GM23338 (cell line): ENCODE results near the gene OTUD3. TPM values are rescaled to one million over a fixed set of nuclear protein-coding genes. Genes with fewer than 3 reads are reported as not detected.

Experiments
- ATAC-seq: fragments of 200-7000 bp; cut with Tn5 transposase; 3 replicates; pipeline ENCODE4 v1.9.1; 2020
- DNase-seq: peaks from one replicate; pipeline ENCODE4 v3.0.0-alpha.2; 2015; ENCODE audit warnings: low spot score
- H2AFZ ChIP-seq: fragments of 200-600 bp; sonication (generic); 2 replicates; pipeline ENCODE4 v1.8.0; 2016; ENCODE audit warnings: antibody characterized with exemption, mild to moderate bottlenecking, moderate library complexity
- H3F3A ChIP-seq: fragments of 200-600 bp; sonication (generic); replicated peaks from 2 replicates; pipeline ENCODE4 v1.8.0; 2017; ENCODE audit warnings: antibody characterized with exemption, mixed run types, low read depth
- H3K27ac ChIP-seq: fragments of 200-600 bp; sonication (generic); 2 replicates; pipeline ENCODE4 v1.6.1; 2016; ENCODE audit warnings: low read depth
- H3K27me3 ChIP-seq: fragments of 200-600 bp; sonication (generic); 2 replicates; pipeline ENCODE4 v1.8.0; 2016; ENCODE audit warnings: mild to moderate bottlenecking, mixed run types, moderate library complexity; ENCODE audit not compliant: insufficient read depth
- H3K36me3 ChIP-seq: fragments of 200-600 bp; sonication (generic); 2 replicates; pipeline ENCODE4 v1.8.0; 2016; ENCODE audit warnings: mild to moderate bottlenecking; ENCODE audit not compliant: insufficient read depth
- H3K4me1 ChIP-seq: fragments of 200-600 bp; sonication (generic); 2 replicates; pipeline ENCODE4 v1.8.0; 2016; ENCODE audit warnings: mild to moderate bottlenecking, moderate library complexity; ENCODE audit not compliant: insufficient read depth
- H3K4me2 ChIP-seq: fragments of 200-600 bp; sonication (generic); 2 replicates; pipeline ENCODE4 v1.7.1; 2017; ENCODE audit warnings: mixed run types
- H3K4me3 ChIP-seq: fragments of 200-600 bp; sonication (generic); 2 replicates; pipeline ENCODE4 v1.6.1; 2016; ENCODE audit warnings: mixed run types
- H3K79me2 ChIP-seq: fragments of 200-600 bp; sonication (generic); replicated peaks from 2 replicates; pipeline ENCODE4 v1.8.0; 2017; ENCODE audit warnings: mild to moderate bottlenecking; ENCODE audit not compliant: insufficient read depth
- H3K9me2 ChIP-seq: fragments of 200-600 bp; sonication (generic); 2 replicates; pipeline ENCODE4 v1.8.0; 2017; ENCODE audit not compliant: insufficient read depth
- H4K20me1 ChIP-seq: fragments of 200-600 bp; sonication (generic); replicated peaks from 2 replicates; pipeline ENCODE4 v1.8.0; 2017; ENCODE audit warnings: mild to moderate bottlenecking; ENCODE audit not compliant: insufficient read depth
- H3K27ac Mint-ChIP-seq: 2 replicates; pipeline ENCODE4 v1.8.0; 2020; ENCODE audit warnings: inconsistent platforms, mild to moderate bottlenecking, moderate library complexity, mixed read lengths
- H3K27me3 Mint-ChIP-seq: 3 replicates; pipeline ENCODE4 v1.8.0; 2022; ENCODE audit warnings: low read depth, mild to moderate bottlenecking, moderate library complexity, mixed read lengths, inconsistent platforms; ENCODE audit not compliant: insufficient read depth, poor library complexity
- H3K36me3 Mint-ChIP-seq: 3 replicates; pipeline ENCODE4 v1.8.0; 2021; ENCODE audit warnings: low read depth, mild to moderate bottlenecking, inconsistent platforms, moderate library complexity, mixed read lengths
- H3K4me1 Mint-ChIP-seq: 3 replicates; pipeline ENCODE4 v1.8.0; 2020; ENCODE audit warnings: mild to moderate bottlenecking, inconsistent platforms, mixed read lengths
- H3K4me3 Mint-ChIP-seq: 3 replicates; pipeline ENCODE4 v1.8.0; 2021; ENCODE audit warnings: moderate library complexity, mild to moderate bottlenecking, inconsistent platforms, mixed read lengths
- H3K9me3 Mint-ChIP-seq: 3 replicates; pipeline ENCODE4 v1.8.0; 2020; ENCODE audit warnings: moderate library complexity, mild to moderate bottlenecking, inconsistent platforms, mixed read lengths
- CREB1 ChIP-seq: fragments of 250-450 bp; sonication (Bioruptor Pico); IDR thresholded peaks from 2 replicates; pipeline ENCODE4 v1.5.0; 2020; ENCODE audit warnings: low read depth, mild to moderate bottlenecking, moderate library complexity
- EZH2 ChIP-seq: fragments of 200-600 bp; sonication (generic); IDR thresholded peaks from one replicate; pipeline ENCODE4 v1.8.0; 2017; ENCODE audit warnings: antibody characterized with exemption, mild to moderate bottlenecking, low read depth; ENCODE audit not compliant: unreplicated experiment
- EZH2phosphoT487 ChIP-seq: fragments of 200-600 bp; sonication (generic); IDR thresholded peaks from one replicate; pipeline ENCODE4 v1.8.1; 2018; ENCODE audit warnings: antibody characterized with exemption; ENCODE audit not compliant: unreplicated experiment
- JUNB ChIP-seq: IDR thresholded peaks from one replicate; pipeline ENCODE4 v1.6.1; 2016; ENCODE audit warnings: antibody characterized with exemption; ENCODE audit not compliant: unreplicated experiment
- NANOG ChIP-seq: IDR thresholded peaks from 2 replicates; pipeline ENCODE4 v1.6.1; 2016; ENCODE audit warnings: antibody characterized with exemption, borderline replicate concordance
- POLR2AphosphoS5 ChIP-seq: IDR thresholded peaks from 2 replicates; pipeline ENCODE4 v1.6.1; 2016; ENCODE audit warnings: antibody characterized with exemption, low read depth
- STAT1 ChIP-seq: IDR thresholded peaks from one replicate; pipeline ENCODE4 v1.6.1; 2016; ENCODE audit warnings: antibody characterized with exemption; ENCODE audit not compliant: unreplicated experiment
- ZNF114 ChIP-seq: fragments of 250-450 bp; sonication (Bioruptor Pico); IDR thresholded peaks from 2 replicates; pipeline ENCODE4 v1.5.0; 2020; ENCODE audit warnings: mild to moderate bottlenecking, moderate library complexity
- ZNF331 ChIP-seq: fragments of 250-450 bp; sonication (Bioruptor Pico); IDR thresholded peaks from 2 replicates; pipeline ENCODE4 v1.5.0; 2020; ENCODE audit warnings: low read depth, mild to moderate bottlenecking, moderate library complexity
- polyA plus RNA-seq: library from polyadenylated mRNA; unstranded; fragments of >200 nt; fragmentation: Nextera tagmentation; extraction: Ambion mirVana; gene quantifications from 2 replicates; pipeline ENCODE4 v1.2.1, GENCODE V29; 2016
- total RNA-seq: library from RNA; depleted of rRNA; stranded (reverse); fragments of >200 nt; shearing (Covaris generic); gene quantifications from 2 replicates; pipeline ENCODE4 v1.2.3, GENCODE V29; 2014
- TF ChIP-seq, protein P1 (sequence below): IDR thresholded peaks from one replicate; pipeline ENCODE4 v1.6.1; 2018; ENCODE audit warnings: antibody characterized with exemption; ENCODE audit not compliant: unreplicated experiment
- TF ChIP-seq, protein P2 (sequence below): IDR thresholded peaks from 2 replicates; pipeline ENCODE4 v1.6.1; 2016; ENCODE audit warnings: antibody characterized with exemption
- TF ChIP-seq, protein P3 (sequence below), 2 experiments: fragments of 200-600 bp in 1 of 2; sonication (generic) in 1 of 2; conservative IDR thresholded peaks; 2 replicates each; pipeline versions ENCODE4 v1.5.1 to v1.6.1; 2016 to 2017; ENCODE audit warnings: antibody characterized with exemption in 2 of 2, low read depth in 2 of 2, mild to moderate bottlenecking in 2 of 2, moderate library complexity in 1 of 2
- TF ChIP-seq, protein P4 (sequence below): fragments of 250-450 bp; sonication (Bioruptor Pico); IDR thresholded peaks from 2 replicates; pipeline ENCODE4 v1.5.0; 2020; ENCODE audit warnings: mild to moderate bottlenecking, moderate library complexity

Gene OTUD3
- total and polyA plus RNA-seq, 2 experiments from 2014 or later: 3.0 to 12.9 TPM

DNA sequence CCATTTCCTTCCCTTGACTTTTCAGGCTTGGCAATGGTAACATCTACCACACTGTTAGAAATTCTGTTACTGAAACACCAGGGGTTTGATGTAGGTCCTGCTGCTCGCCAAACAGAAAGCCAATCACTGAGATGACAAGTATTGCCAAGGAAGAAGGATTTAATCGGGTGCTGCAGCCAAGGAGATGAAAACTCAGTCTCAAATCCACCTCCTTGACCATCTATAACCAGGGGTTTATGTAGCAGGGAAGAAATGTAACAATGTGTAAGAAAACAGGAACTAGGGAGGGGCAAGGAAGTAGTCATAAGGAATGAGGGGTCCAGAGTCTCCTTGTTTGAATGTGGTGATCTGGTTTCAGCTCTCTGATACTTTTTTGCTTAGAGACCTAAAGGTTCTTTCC lies 71.9 kb downstream of the OTUD3 start:
- Histone ChIP-seq H4K20me1 (no peaks in the 10 kb centered on the region), H3K9me2 (peaks cover 7% of the 10 kb centered on the region; the same call in 1 of the 2 replicates), H3F3A (no peaks in the 10 kb centered on the region), H3K27ac (no peak overlapping the region), H3K4me1 (peaks cover 8% of the 10 kb centered on the region; the same call in 1 of the 2 replicates), H3K36me3 (no peaks in the 10 kb centered on the region), H3K79me2 (no peaks in the 10 kb centered on the region), H3K4me2 (no peak overlapping the region), H3K27me3 (no peaks in the 10 kb centered on the region), H2AFZ (no peak overlapping the region), H3K4me3 (no peak overlapping the region)
- Mint-ChIP-seq H3K9me3 (peaks cover 16% of the 10 kb centered on the region), H3K27ac (no peak overlapping the region), H3K4me3 (no peak overlapping the region), H3K27me3 (peaks cover 8% of the 10 kb centered on the region), H3K36me3 (peaks cover 12% of the 10 kb centered on the region; the same call in 2 of the 3 replicates), H3K4me1 (peaks cover 15% of the 10 kb centered on the region; the same call in 2 of the 3 replicates)
- DNase-seq (no peak), ATAC-seq (no peak)
- TF ChIP-seq POLR2AphosphoS5: no peak
- TF ChIP-seq JUNB: no peak
- TF ChIP-seq, protein P1, sequence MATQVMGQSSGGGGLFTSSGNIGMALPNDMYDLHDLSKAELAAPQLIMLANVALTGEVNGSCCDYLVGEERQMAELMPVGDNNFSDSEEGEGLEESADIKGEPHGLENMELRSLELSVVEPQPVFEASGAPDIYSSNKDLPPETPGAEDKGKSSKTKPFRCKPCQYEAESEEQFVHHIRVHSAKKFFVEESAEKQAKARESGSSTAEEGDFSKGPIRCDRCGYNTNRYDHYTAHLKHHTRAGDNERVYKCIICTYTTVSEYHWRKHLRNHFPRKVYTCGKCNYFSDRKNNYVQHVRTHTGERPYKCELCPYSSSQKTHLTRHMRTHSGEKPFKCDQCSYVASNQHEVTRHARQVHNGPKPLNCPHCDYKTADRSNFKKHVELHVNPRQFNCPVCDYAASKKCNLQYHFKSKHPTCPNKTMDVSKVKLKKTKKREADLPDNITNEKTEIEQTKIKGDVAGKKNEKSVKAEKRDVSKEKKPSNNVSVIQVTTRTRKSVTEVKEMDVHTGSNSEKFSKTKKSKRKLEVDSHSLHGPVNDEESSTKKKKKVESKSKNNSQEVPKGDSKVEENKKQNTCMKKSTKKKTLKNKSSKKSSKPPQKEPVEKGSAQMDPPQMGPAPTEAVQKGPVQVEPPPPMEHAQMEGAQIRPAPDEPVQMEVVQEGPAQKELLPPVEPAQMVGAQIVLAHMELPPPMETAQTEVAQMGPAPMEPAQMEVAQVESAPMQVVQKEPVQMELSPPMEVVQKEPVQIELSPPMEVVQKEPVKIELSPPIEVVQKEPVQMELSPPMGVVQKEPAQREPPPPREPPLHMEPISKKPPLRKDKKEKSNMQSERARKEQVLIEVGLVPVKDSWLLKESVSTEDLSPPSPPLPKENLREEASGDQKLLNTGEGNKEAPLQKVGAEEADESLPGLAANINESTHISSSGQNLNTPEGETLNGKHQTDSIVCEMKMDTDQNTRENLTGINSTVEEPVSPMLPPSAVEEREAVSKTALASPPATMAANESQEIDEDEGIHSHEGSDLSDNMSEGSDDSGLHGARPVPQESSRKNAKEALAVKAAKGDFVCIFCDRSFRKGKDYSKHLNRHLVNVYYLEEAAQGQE: no peak
- TF ChIP-seq, protein P2, sequence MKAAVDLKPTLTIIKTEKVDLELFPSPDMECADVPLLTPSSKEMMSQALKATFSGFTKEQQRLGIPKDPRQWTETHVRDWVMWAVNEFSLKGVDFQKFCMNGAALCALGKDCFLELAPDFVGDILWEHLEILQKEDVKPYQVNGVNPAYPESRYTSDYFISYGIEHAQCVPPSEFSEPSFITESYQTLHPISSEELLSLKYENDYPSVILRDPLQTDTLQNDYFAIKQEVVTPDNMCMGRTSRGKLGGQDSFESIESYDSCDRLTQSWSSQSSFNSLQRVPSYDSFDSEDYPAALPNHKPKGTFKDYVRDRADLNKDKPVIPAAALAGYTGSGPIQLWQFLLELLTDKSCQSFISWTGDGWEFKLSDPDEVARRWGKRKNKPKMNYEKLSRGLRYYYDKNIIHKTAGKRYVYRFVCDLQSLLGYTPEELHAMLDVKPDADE: no peak
- TF ChIP-seq CREB1 (CRISPR knock-in tag): no peak
- TF ChIP-seq, protein P3, sequence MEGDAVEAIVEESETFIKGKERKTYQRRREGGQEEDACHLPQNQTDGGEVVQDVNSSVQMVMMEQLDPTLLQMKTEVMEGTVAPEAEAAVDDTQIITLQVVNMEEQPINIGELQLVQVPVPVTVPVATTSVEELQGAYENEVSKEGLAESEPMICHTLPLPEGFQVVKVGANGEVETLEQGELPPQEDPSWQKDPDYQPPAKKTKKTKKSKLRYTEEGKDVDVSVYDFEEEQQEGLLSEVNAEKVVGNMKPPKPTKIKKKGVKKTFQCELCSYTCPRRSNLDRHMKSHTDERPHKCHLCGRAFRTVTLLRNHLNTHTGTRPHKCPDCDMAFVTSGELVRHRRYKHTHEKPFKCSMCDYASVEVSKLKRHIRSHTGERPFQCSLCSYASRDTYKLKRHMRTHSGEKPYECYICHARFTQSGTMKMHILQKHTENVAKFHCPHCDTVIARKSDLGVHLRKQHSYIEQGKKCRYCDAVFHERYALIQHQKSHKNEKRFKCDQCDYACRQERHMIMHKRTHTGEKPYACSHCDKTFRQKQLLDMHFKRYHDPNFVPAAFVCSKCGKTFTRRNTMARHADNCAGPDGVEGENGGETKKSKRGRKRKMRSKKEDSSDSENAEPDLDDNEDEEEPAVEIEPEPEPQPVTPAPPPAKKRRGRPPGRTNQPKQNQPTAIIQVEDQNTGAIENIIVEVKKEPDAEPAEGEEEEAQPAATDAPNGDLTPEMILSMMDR (conservative IDR thresholded peaks at IDR 0.05; ENCODE audit: low read depth in 2 of 2): no peak
- TF ChIP-seq, protein P4, sequence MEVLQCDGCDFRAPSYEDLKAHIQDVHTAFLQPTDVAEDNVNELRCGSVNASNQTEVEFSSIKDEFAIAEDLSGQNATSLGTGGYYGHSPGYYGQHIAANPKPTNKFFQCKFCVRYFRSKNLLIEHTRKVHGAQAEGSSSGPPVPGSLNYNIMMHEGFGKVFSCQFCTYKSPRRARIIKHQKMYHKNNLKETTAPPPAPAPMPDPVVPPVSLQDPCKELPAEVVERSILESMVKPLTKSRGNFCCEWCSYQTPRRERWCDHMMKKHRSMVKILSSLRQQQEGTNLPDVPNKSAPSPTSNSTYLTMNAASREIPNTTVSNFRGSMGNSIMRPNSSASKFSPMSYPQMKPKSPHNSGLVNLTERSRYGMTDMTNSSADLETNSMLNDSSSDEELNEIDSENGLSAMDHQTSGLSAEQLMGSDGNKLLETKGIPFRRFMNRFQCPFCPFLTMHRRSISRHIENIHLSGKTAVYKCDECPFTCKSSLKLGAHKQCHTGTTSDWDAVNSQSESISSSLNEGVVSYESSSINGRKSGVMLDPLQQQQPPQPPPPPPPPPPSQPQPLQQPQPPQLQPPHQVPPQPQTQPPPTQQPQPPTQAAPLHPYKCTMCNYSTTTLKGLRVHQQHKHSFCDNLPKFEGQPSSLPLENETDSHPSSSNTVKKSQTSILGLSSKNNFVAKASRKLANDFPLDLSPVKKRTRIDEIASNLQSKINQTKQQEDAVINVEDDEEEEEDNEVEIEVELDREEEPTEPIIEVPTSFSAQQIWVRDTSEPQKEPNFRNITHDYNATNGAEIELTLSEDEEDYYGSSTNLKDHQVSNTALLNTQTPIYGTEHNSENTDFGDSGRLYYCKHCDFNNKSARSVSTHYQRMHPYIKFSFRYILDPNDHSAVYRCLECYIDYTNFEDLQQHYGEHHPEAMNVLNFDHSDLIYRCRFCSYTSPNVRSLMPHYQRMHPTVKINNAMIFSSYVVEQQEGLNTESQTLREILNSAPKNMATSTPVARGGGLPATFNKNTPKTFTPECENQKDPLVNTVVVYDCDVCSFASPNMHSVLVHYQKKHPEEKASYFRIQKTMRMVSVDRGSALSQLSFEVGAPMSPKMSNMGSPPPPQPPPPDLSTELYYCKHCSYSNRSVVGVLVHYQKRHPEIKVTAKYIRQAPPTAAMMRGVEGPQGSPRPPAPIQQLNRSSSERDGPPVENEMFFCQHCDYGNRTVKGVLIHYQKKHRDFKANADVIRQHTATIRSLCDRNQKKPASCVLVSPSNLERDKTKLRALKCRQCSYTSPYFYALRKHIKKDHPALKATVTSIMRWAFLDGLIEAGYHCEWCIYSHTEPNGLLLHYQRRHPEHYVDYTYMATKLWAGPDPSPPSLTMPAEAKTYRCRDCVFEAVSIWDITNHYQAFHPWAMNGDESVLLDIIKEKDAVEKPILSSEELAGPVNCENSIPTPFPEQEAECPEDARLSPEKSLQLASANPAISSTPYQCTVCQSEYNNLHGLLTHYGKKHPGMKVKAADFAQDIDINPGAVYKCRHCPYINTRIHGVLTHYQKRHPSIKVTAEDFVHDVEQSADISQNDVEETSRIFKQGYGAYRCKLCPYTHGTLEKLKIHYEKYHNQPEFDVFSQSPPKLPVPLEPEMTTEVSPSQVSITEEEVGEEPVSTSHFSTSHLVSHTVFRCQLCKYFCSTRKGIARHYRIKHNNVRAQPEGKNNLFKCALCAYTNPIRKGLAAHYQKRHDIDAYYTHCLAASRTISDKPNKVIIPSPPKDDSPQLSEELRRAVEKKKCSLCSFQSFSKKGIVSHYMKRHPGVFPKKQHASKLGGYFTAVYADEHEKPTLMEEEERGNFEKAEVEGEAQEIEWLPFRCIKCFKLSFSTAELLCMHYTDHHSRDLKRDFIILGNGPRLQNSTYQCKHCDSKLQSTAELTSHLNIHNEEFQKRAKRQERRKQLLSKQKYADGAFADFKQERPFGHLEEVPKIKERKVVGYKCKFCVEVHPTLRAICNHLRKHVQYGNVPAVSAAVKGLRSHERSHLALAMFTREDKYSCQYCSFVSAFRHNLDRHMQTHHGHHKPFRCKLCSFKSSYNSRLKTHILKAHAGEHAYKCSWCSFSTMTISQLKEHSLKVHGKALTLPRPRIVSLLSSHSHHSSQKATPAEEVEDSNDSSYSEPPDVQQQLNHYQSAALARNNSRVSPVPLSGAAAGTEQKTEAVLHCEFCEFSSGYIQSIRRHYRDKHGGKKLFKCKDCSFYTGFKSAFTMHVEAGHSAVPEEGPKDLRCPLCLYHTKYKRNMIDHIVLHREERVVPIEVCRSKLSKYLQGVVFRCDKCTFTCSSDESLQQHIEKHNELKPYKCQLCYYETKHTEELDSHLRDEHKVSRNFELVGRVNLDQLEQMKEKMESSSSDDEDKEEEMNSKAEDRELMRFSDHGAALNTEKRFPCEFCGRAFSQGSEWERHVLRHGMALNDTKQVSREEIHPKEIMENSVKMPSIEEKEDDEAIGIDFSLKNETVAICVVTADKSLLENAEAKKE (CRISPR knock-in tag): no peak
- TF ChIP-seq EZH2phosphoT487: no peak
- TF ChIP-seq STAT1: no peak
- TF ChIP-seq ZNF331 (CRISPR knock-in tag): no peak
- no peak for TF ChIP-seq ZNF114 (CRISPR knock-in tag)
- no peak for TF ChIP-seq NANOG
- no peak for TF ChIP-seq EZH2
